Heart left ventricle (tissue), 16 donors: Measurements from ENCODE around the gene EPHX1. TPM values are rescaled to one million over a fixed set of nuclear protein-coding genes. Genes with fewer than 3 reads are reported as not detected.

ENCODE experiments used
- ATAC-seq, 4 donors: fragments of 200-7000 bp; cut with Tn5 transposase; one replicate each; pipeline ENCODE4 v1.9.1; 2020 to 2022; ENCODE audit warnings: moderate library complexity in 4 of 4, mild to moderate bottlenecking in 3 of 4, moderate number of reproducible peaks in 1 of 4
- DNase-seq, 5 donors: peaks; one replicate each; pipeline ENCODE4 v3.0.0-alpha.2; 2020
- H3K27ac ChIP-seq, 12 donors: fragments of 200-600 bp; sonication (generic) in 4 of 12; one replicate each; pipeline versions ENCODE4 v1.5.0 to v1.8.0; 2016 to 2022; ENCODE audit warnings: mild to moderate bottlenecking in 2 of 12
- H3K27me3 ChIP-seq, 9 donors: fragments of 200-600 bp; sonication (generic) in 2 of 9; one replicate each; pipeline versions ENCODE4 v1.5.1 to v1.8.0; 2016 to 2022; ENCODE audit warnings: mild to moderate bottlenecking in 3 of 9
- H3K36me3 ChIP-seq, 9 donors: fragments of 200-600 bp; sonication (generic) in 2 of 9; one replicate each; pipeline versions ENCODE4 v1.5.0 to v1.8.0; 2018 to 2022; ENCODE audit warnings: mild to moderate bottlenecking in 2 of 9
- H3K4me1 ChIP-seq, 12 donors: fragments of 200-600 bp; sonication (generic) in 4 of 12; one replicate each; pipeline versions ENCODE4 v1.5.0 to v1.8.0; 2016 to 2022; ENCODE audit warnings: mild to moderate bottlenecking in 3 of 12
- H3K4me3 ChIP-seq, 12 donors: fragments of 200-600 bp; sonication (generic) in 4 of 12; one replicate each; pipeline versions ENCODE4 v1.5.0 to v1.8.0; 2017 to 2022; ENCODE audit warnings: mild to moderate bottlenecking in 9 of 12, moderate library complexity in 4 of 12
- H3K9me3 ChIP-seq, 12 donors: fragments of 200-600 bp; sonication (generic) in 4 of 12; one replicate each; pipeline versions ENCODE4 v1.5.0 to v1.8.0; 2016 to 2022; ENCODE audit warnings: mild to moderate bottlenecking in 1 of 12
- POLR2A ChIP-seq, 2 donors: fragments of 450-650 bp; IDR thresholded peaks; one replicate each; pipeline ENCODE4 v1.6.1; 2017; ENCODE audit warnings: antibody characterized with exemption in 2 of 2, mild to moderate bottlenecking in 2 of 2, moderate library complexity in 2 of 2
- WGBS, 4 donors: extraction: QIAGEN DNeasy Blood & Tissue Kit in 2 of 4; methylation state at CpG; one replicate each; pipeline versions ENCODE4 v1.1.5 to v1.1.7; 2013 to 2018; 5-methylcytosine and 5-hydroxymethylcytosine counted together
- intact Hi-C, 10 donors: fragments of 100-400 bp; cut with DNase I; formaldehyde crosslinking; loops; one replicate each; pipeline versions ENCODE4 v1.11.1 to v1.14.2; 2022
- polyA plus RNA-seq, 2 donors: library from polyadenylated mRNA; stranded (reverse); fragments of 200-250 nt; gene quantifications; one replicate each; pipeline ENCODE4 v1.2.3, GENCODE V29; 2013
- total RNA-seq, 9 donors: library from RNA; depleted of rRNA in 2 of 9; stranded (reverse); fragments of >200 nt in 2 of 9; fragmentation: NEBNext Ultra II Directional in 3 of 9; extraction: Animal tissue kit (Norgen Biotek cat#: 25700) in 3 of 9; gene quantifications; one replicate each; pipeline versions ENCODE4 v1.1.0 to v1.2.4, GENCODE V29; 2016 to 2023
- TF ChIP-seq, protein P1 (sequence below), 12 donors: fragments of 200-600 bp; sonication (generic) in 4 of 12; IDR thresholded peaks; one replicate each; pipeline versions ENCODE4 v1.5.0 to v1.8.0; 2018 to 2022; ENCODE audit warnings: antibody characterized with exemption in 12 of 12, mild to moderate bottlenecking in 5 of 12
- donor health status: ischemic (EF 13 %, LVEDD 7.1; RV severe dilation, severe dysfunction).
- donor health status: healthy with polysubstance abuse.
- donor health status: DM: no; HTN: yes; CAD: no.
- donor health status: DM: no; HTN: no; CAD: no.
- donor health status: ischemic (EF 25% LVEDD 6.9; RV normal size, moderate dysfunction).
- donor health status: ischemic (EF 25% LVEDD 5.7; RV mildly dilated, moderate dysfunction).
- donor health status: healthy.
- donor health status: DM: yes; HTN: yes; CAD: no.
- donor health status: ischemic (EF 35%, LVEDD 5.7; RV mildly dilated, moderate dysfunction).
- donor health status: nonischemic (EF 11% LVEDD 7.7; RV severe dilation, severe dysfunction).
- donor health status: DM: yes; HTN: yes; CAD: no.
- donor health status: PGD.
- donor health status: ischemic (EF 29% LVEDD 5.4; RV normal size, mild dysfunction).
- donor health status: nonischemic (EF 23%, LVEDD 6.1; RV moderate dilation, normal function).

EPHX1 gene
- total and polyA plus RNA-seq, 11 donors: 22.2 to 96.8 (median 45.4) TPM

DNA sequence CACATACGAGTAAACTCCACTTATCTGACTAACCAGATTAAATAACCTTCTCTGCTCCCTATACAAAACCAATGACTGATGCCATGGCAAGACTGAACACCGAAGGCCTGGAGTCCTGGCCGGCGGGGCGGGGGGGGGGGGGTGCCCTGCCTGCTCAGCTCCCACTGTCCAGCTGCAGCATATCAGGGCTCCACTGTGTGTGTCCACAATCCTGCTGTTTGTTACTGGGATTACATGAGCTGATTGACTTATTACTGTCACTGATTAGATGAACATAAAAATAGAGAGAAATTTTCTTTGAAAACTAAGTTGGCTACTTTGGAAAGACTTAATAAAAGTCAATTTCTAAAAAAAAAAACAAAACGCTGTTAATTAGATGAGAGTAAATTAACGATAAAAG is 47.3 kb downstream of the EPHX1 start:
- Histone ChIP-seq H3K4me3 (no peak overlapping the region), H3K4me1 (peaks cover 0 to 11% (median 0%) of the 10 kb centered on the region in 12 donors), H3K9me3 (no peaks in the 10 kb centered on the region), H3K36me3 (peaks cover 0 to 96% (median 90%) of the 10 kb centered on the region in 9 donors), H3K27me3 (no peaks in the 10 kb centered on the region), H3K27ac (no peak overlapping the region)
- TF ChIP-seq POLR2A (IDR thresholded peaks at IDR 0.05): no peak
- TF ChIP-seq, protein P1, sequence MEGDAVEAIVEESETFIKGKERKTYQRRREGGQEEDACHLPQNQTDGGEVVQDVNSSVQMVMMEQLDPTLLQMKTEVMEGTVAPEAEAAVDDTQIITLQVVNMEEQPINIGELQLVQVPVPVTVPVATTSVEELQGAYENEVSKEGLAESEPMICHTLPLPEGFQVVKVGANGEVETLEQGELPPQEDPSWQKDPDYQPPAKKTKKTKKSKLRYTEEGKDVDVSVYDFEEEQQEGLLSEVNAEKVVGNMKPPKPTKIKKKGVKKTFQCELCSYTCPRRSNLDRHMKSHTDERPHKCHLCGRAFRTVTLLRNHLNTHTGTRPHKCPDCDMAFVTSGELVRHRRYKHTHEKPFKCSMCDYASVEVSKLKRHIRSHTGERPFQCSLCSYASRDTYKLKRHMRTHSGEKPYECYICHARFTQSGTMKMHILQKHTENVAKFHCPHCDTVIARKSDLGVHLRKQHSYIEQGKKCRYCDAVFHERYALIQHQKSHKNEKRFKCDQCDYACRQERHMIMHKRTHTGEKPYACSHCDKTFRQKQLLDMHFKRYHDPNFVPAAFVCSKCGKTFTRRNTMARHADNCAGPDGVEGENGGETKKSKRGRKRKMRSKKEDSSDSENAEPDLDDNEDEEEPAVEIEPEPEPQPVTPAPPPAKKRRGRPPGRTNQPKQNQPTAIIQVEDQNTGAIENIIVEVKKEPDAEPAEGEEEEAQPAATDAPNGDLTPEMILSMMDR (IDR thresholded peaks at IDR 0.05): no peak
- intact Hi-C loops: loop anchor here in 1 of 10 donors (10.0 kb wide), 1 partner anchor 58 kb away; no protein-coding TSS in a partner anchor
- ATAC-seq (no peak), DNase-seq (no peak)
- WGBS, 4 donors: 70 to 82% (median 75%) methylated on average over 6 to 7 of the region's 7 CpGs

DNA sequence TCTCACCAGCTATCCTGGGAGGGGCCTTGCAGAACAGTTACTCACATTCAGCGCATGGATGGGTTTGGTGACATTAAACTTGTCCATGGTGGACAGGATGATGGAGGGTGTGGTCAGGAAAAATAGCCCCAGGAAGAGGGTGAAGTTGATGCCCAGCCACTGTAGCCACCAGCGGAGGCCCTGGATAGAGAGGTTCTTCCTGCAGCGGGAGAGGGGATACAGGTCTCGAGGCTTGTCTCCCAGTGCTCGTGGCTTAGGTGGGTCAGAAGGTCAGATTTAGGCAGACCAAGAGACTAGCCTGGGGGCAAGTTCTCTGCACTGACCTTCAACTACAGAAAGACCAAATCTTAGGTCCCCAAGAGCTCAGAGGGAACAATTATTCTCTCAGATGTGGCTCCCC is 49.2 kb downstream of the EPHX1 start:
- TF ChIP-seq, protein P1 (IDR thresholded peaks at IDR 0.05): no peak
- TF ChIP-seq POLR2A (IDR thresholded peaks at IDR 0.05): no peak
- no peak overlapping the region for H3K4me3 ChIP-seq
- H3K9me3 ChIP-seq: no peaks in the 10 kb centered on the region
- no peak overlapping the region for H3K27ac ChIP-seq
- 87 to 91% (median 91%) methylated on average over 5 of the region's 5 CpGs for WGBS, 4 donors
- H3K36me3 ChIP-seq: peaks cover 0 to 97% (median 92%) of the 10 kb centered on the region in 9 donors
- intact Hi-C loops: loop anchor here in 1 of 10 donors (10.0 kb wide), 1 partner anchor 56 kb away; no protein-coding TSS in a partner anchor
- H3K27me3 ChIP-seq: no peaks in the 10 kb centered on the region
- ATAC-seq: no peak
- peaks cover 0 to 9% (median 0%) of the 10 kb centered on the region in 12 donors for H3K4me1 ChIP-seq
- DNase-seq: no peak

DNA sequence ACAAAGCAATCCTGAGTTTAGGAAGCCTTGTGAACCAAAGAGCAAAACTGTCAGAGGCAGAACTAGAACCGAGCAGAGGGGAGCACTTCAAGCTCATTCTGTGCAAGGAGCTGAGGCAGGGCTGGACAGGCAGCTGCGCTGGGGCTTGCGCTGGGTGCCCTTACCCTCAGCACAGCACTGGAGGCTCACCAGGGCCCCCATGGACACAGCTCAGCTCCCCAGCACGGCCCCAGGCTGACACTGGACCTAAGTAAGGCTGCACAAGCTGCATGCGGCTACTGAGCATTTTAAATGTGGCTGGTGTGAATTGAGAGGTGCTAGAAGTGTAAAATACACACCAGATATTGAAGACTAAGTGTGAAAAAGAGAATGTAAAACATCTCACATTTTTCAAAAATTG is 50.2 kb downstream of the EPHX1 start:
- H3K9me3 ChIP-seq: no peaks in the 10 kb centered on the region
- H3K4me1 ChIP-seq: peaks cover 0 to 9% (median 0%) of the 10 kb centered on the region in 12 donors
- TF ChIP-seq, protein P1 (IDR thresholded peaks at IDR 0.05): no peak
- no peak for TF ChIP-seq POLR2A (IDR thresholded peaks at IDR 0.05)
- no peak overlapping the region for H3K27ac ChIP-seq
- intact Hi-C loops: loop anchor here in 1 of 10 donors (10.0 kb wide), 1 partner anchor 115 kb away; no protein-coding TSS in a partner anchor
- H3K36me3 ChIP-seq: peaks cover 0 to 97% (median 91%) of the 10 kb centered on the region in 9 donors
- ATAC-seq (no peak), DNase-seq (no peak)
- no peak overlapping the region for H3K4me3 ChIP-seq
- no peaks in the 10 kb centered on the region for H3K27me3 ChIP-seq
- 94 to 96% (median 96%) methylated on average over 5 of the region's 5 CpGs for WGBS, 4 donors

DNA sequence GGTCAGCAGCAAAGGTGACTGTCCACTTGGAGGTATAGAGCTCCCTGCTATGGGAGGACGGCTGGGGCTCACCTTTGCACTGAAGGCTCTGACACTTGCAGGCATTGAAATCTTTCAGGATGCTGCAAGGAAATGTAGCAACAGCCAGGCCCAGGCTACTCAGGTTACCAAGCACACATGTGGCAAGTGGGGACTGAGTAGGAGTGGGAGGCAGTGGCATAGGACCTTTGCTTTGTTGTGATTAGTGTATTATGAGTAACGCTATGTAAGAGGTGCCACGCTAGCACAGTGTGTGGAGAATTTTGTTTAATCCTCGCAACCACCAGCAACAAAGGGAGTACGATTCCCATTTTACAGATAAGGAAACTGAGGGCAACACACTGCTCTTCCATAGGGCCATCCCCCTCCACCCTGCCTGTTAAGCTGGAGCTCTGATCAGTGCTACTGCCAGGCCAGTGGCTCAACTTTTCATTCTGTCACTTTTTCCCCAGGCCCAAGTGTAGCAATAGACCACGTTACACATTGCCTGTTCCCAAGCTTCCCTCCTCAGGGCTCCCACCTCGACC is 51.0 kb downstream of the EPHX1 start:
- H3K36me3 ChIP-seq: peaks cover 0 to 97% (median 91%) of the 10 kb centered on the region in 9 donors
- intact Hi-C loops: loop anchor here in 1 of 10 donors (10.0 kb wide), 1 partner anchor 114 kb away; no protein-coding TSS in a partner anchor
- H3K4me3 ChIP-seq: no peak overlapping the region
- no peaks in the 10 kb centered on the region for H3K27me3 ChIP-seq
- ATAC-seq (no peak), DNase-seq (no peak)
- TF ChIP-seq, protein P1 (IDR thresholded peaks at IDR 0.05): no peak
- TF ChIP-seq POLR2A (IDR thresholded peaks at IDR 0.05): no peak
- H3K4me1 ChIP-seq: peaks cover 0 to 10% (median 0%) of the 10 kb centered on the region in 12 donors
- no peaks in the 10 kb centered on the region for H3K9me3 ChIP-seq
- H3K27ac ChIP-seq: no peak overlapping the region
- 88 to 94% (median 91%) methylated on average over 6 to 7 of the region's 7 CpGs for WGBS, 4 donors
